Transverse colon (tissue), 4 donors: Measurements from ENCODE around the gene WDR91.
"Not testable (repeated sequence)": the region's sequence is repeated elsewhere in the genome, so short reads cannot be mapped to it uniquely, and the experiment has no call there.

Source experiments
- CTCF ChIP-seq, 5 experiments: fragments of 200-600 bp in 3 of 5; fragments of 450-650 bp in 2 of 5; sonication (generic) in 3 of 5; IDR thresholded peaks; 1 replicate in 2 of 5; 2 replicates in 3 of 5; pipeline ENCODE4 v1.5.1; 2016 to 2017; ENCODE audit warnings: antibody characterized with exemption in 5 of 5, inconsistent platforms in 3 of 5, mild to moderate bottlenecking in 2 of 5, moderate library complexity in 1 of 5
- EP300 ChIP-seq: sonication (generic); formaldehyde crosslinking; IDR thresholded peaks from one replicate; pipeline ENCODE4 v1.6.1; 2017; ENCODE audit warnings: antibody characterized with exemption, low read depth
- POLR2A ChIP-seq: fragments of 450-650 bp; IDR thresholded peaks from one replicate; pipeline ENCODE4 v1.6.1; 2016; ENCODE audit warnings: antibody characterized with exemption, mild to moderate bottlenecking, moderate library complexity
- POLR2AphosphoS5 ChIP-seq, 3 donors: sonication (generic); formaldehyde crosslinking; IDR thresholded peaks; one replicate each; pipeline ENCODE4 v1.6.1; 2016; ENCODE audit warnings: antibody characterized with exemption in 3 of 3

GRCh38 chr7:135234095-135234494 is 22.8 kb upstream of the WDR91 start:
- TF ChIP-seq POLR2AphosphoS5 (IDR thresholded peaks at IDR 0.05); CTCF (IDR thresholded peaks at IDR 0.05); EP300; POLR2A: not testable (repeated sequence)
